ENCODE results near the gene TTC1.
"Not testable (repeated sequence)": the region's sequence is repeated elsewhere in the genome, so short reads cannot be mapped to it uniquely, and the experiment has no call there.

The TTC1 gene

GRCh38 chr5:160008877-160009590 is at the start of gene TTC1:
TTC1 (plus strand) TSS chr5:160009139; CDS start chr5:160010529, 1,390 bp downstream.
- peak; percentile 39 for DNase-seq

- DNase-seq: no peak
These were observed 47.5 kb upstream of the TTC1 start for GRCh38 chr5:159961176-159962160.

- DNase-seq: no peak
These were observed 46.7 kb upstream of the TTC1 start for GRCh38 chr5:159962214-159962613.

GRCh38 chr5:159963935-159964334 is 45.0 kb upstream of the TTC1 start:
- DNase-seq: no peak

GRCh38 chr5:159965031-159965837 is 43.7 kb upstream of the TTC1 start:
- no peak for DNase-seq

GRCh38 chr5:159965838-159966128 is 43.2 kb upstream of the TTC1 start:
- not testable (repeated sequence) for DNase-seq

GRCh38 chr5:159969966-159970365 is 39.0 kb upstream of the TTC1 start:
- no peak for DNase-seq

GRCh38 chr5:159971038-159971437 is 37.9 kb upstream of the TTC1 start:
- peak; percentile 54 for DNase-seq

GRCh38 chr5:159971514-159971913 is 37.4 kb upstream of the TTC1 start:
- DNase-seq: no peak

GRCh38 chr5:159971931-159972461 is 36.9 kb upstream of the TTC1 start:
- DNase-seq: no peak

GRCh38 chr5:159972538-159973362 is 36.2 kb upstream of the TTC1 start:
- no peak for DNase-seq

- peak; percentile 70 for DNase-seq
These were observed 33.4 kb upstream of the TTC1 start for GRCh38 chr5:159975462-159976019.

- DNase-seq: no peak
These were observed 32.0 kb upstream of the TTC1 start for GRCh38 chr5:159976921-159977320.

GRCh38 chr5:159978358-159978757 is 30.6 kb upstream of the TTC1 start:
- DNase-seq: no peak

- DNase-seq: no peak
These were observed 26.3 kb upstream of the TTC1 start for GRCh38 chr5:159982421-159983173.

GRCh38 chr5:159987031-159987674 is 21.8 kb upstream of the TTC1 start:
- peak; percentile 89 for DNase-seq

GRCh38 chr5:159990506-159990905 is 18.4 kb upstream of the TTC1 start:
- no peak for DNase-seq

GRCh38 chr5:159992566-159992965 is 16.4 kb upstream of the TTC1 start:
- no peak for DNase-seq

- no peak for DNase-seq
These were observed 15.7 kb upstream of the TTC1 start for GRCh38 chr5:159993194-159993593.

GRCh38 chr5:159995907-159996306 is 13.0 kb upstream of the TTC1 start:
- DNase-seq: no peak
